Mesenchymal stem cell (in vitro differentiated cells and primary cell): Measurements from ENCODE around the gene NDUFA11.

Source experiments
- DNase-seq: peaks from one replicate; pipeline ENCODE4 v3.0.0-alpha.2; 2013
- H2AFZ ChIP-seq: one replicate; pipeline ENCODE4 v1.6.1; 2013; ENCODE audit warnings: low read depth, mild to moderate bottlenecking, control low read depth, inconsistent platforms, low read length, moderate library complexity
- H2AK5ac ChIP-seq: 2 replicates; pipeline ENCODE4 v1.6.1; 2013; ENCODE audit warnings: low read length, moderate library complexity, mild to moderate bottlenecking, inconsistent platforms; ENCODE audit not compliant: severe bottlenecking
- H2BK120ac ChIP-seq: one replicate; pipeline ENCODE4 v1.6.1; 2013; ENCODE audit warnings: low read depth, mild to moderate bottlenecking, inconsistent platforms, low read length, moderate library complexity
- H2BK12ac ChIP-seq, 2 experiments: one replicate each; pipeline ENCODE4 v1.6.1; 2013; ENCODE audit warnings: inconsistent platforms in 2 of 2, low read length in 2 of 2, mild to moderate bottlenecking in 2 of 2, moderate library complexity in 2 of 2, control low read depth in 1 of 2
- H2BK15ac ChIP-seq: one replicate; pipeline ENCODE4 v1.6.1; 2013; ENCODE audit warnings: mild to moderate bottlenecking, low read depth, inconsistent platforms; ENCODE audit not compliant: poor library complexity, severe bottlenecking
- H2BK5ac ChIP-seq: 2 replicates; pipeline ENCODE4 v1.6.1; 2013; ENCODE audit warnings: low read depth, mild to moderate bottlenecking, low read length, control low read depth, inconsistent platforms; ENCODE audit not compliant: poor library complexity, severe bottlenecking
- H3K14ac ChIP-seq, 2 experiments: one replicate each; pipeline ENCODE4 v1.6.1; 2013; ENCODE audit warnings: inconsistent platforms in 2 of 2, low read length in 2 of 2, control low read depth in 1 of 2, mild to moderate bottlenecking in 1 of 2, moderate library complexity in 1 of 2
- H3K18ac ChIP-seq, 2 experiments: one replicate each; pipeline ENCODE4 v1.6.1; 2013; ENCODE audit warnings: inconsistent platforms in 2 of 2, low read length in 2 of 2, control low read depth in 1 of 2, low read depth in 1 of 2, mild to moderate bottlenecking in 1 of 2
- H3K23ac ChIP-seq, 2 experiments: one replicate each; pipeline ENCODE4 v1.6.1; 2013; ENCODE audit warnings: inconsistent platforms in 2 of 2, low read length in 2 of 2, mild to moderate bottlenecking in 2 of 2, moderate library complexity in 2 of 2, control low read depth in 1 of 2
- H3K27ac ChIP-seq: 2 replicates; pipeline ENCODE4 v1.5.1; 2013; ENCODE audit warnings: mild to moderate bottlenecking, moderate library complexity, low read length, control low read depth, inconsistent platforms; ENCODE audit not compliant: poor library complexity, severe bottlenecking
- H3K27me3 ChIP-seq, 2 experiments: 2 replicates each; pipeline versions ENCODE4 v1.6.1 to v1.7.0; 2013; ENCODE audit warnings: low read length in 2 of 2, mild to moderate bottlenecking in 2 of 2, moderate library complexity in 2 of 2, control low read depth in 1 of 2, inconsistent platforms in 1 of 2; ENCODE audit not compliant: control insufficient read depth in 1 of 2, insufficient read depth in 1 of 2
- H3K36me3 ChIP-seq, 2 experiments: 2 replicates each; pipeline versions ENCODE4 v1.6.1 to v1.7.0; 2013; ENCODE audit warnings: low read length in 2 of 2, control low read depth in 1 of 2, inconsistent platforms in 1 of 2, low read depth in 1 of 2, mild to moderate bottlenecking in 1 of 2; ENCODE audit not compliant: insufficient read depth in 2 of 2, control insufficient read depth in 1 of 2
- H3K4ac ChIP-seq, 2 experiments: one replicate each; pipeline ENCODE4 v1.6.1; 2013; ENCODE audit warnings: inconsistent platforms in 2 of 2, low read length in 2 of 2, mild to moderate bottlenecking in 2 of 2, moderate library complexity in 2 of 2, control low read depth in 1 of 2, low read depth in 1 of 2
- H3K4me1 ChIP-seq: 2 replicates; pipeline ENCODE4 v1.6.1; 2013; ENCODE audit warnings: low read depth, low read length, control low read depth; ENCODE audit not compliant: control insufficient read depth, insufficient read depth
- H3K4me2 ChIP-seq: 2 replicates; pipeline ENCODE4 v1.6.1; 2013; ENCODE audit warnings: low read length, mild to moderate bottlenecking, inconsistent platforms; ENCODE audit not compliant: poor library complexity, severe bottlenecking
- H3K4me3 ChIP-seq, 2 experiments: 2 replicates each; pipeline versions ENCODE4 v1.5.1 to v1.7.0; 2013; ENCODE audit warnings: low read length in 2 of 2, mild to moderate bottlenecking in 2 of 2, control low read depth in 1 of 2, low read depth in 1 of 2; ENCODE audit not compliant: insufficient read depth in 1 of 2
- H3K79me1 ChIP-seq: replicated peaks from 2 replicates; pipeline ENCODE4 v1.6.1; 2013; ENCODE audit warnings: mild to moderate bottlenecking, control low read depth, low read length, inconsistent platforms; ENCODE audit not compliant: poor library complexity, severe bottlenecking
- H3K9ac ChIP-seq: 2 replicates; pipeline ENCODE4 v1.7.0; 2013; ENCODE audit warnings: mild to moderate bottlenecking, low read length, moderate library complexity
- H3K9me3 ChIP-seq: 2 replicates; pipeline ENCODE4 v1.7.0; 2013; ENCODE audit warnings: mild to moderate bottlenecking, low read length; ENCODE audit not compliant: control insufficient read depth
- H4K8ac ChIP-seq: one replicate; pipeline ENCODE4 v1.6.1; 2013; ENCODE audit warnings: inconsistent platforms, mild to moderate bottlenecking, low read length, moderate library complexity
- H4K91ac ChIP-seq: one replicate; pipeline ENCODE4 v1.6.1; 2013; ENCODE audit warnings: mild to moderate bottlenecking, low read length, inconsistent platforms
- WGBS: methylation state at CpG from one replicate; pipeline ENCODE4 v1.1.7; 2013; ENCODE audit warnings: mixed read lengths; 5-methylcytosine and 5-hydroxymethylcytosine counted together

The NDUFA11 gene

DNA sequence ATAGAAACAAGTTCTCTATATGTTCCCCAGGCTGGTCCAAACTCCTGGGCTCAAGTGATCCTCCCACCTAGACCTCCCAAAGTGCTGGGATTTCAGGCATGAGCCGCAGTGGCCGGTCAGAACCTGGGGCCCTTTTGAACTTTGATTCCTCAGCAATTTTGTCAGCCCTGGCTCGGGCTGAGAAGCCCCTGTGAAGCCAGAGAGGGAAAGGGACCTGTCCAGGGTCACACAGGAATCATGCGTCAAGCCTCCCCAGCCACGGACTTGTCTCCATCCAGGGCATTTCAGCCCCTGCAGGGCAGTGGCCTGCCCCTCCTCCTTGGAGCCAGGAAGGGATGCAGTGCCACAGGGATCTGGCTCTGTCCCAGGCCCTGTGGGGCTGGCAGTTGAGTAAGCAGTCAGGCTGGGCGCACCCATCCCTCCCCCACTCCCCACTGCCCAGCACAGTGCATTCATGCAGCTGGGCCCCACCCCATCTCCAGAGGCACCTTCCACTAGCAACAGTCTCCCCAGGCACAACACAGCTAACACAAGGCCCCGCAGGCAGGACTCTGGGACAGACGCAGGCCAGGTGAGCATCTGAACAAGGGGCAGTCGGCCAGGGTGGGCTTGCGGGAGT lies 10.3 kb upstream of the NDUFA11 start, which contains the start of gene CAPS:
CAPS (plus strand) TSS at position 516 of the 619 bp plus-strand sequence. CDS start 153 bp downstream, outside the sequence.
- H2BK5ac ChIP-seq: peak within 1 kb of the TSS; percentile 46
- H3K4me3 ChIP-seq: no peak within 1 kb of the TSS
- WGBS: 90% methylated on average over 10 of the region's 10 CpGs
- no peaks in the 10 kb centered on the region for H3K27me3 ChIP-seq
- H4K91ac ChIP-seq: peak within 1 kb of the TSS; percentile 44
- no peak within 1 kb of the TSS for H3K18ac ChIP-seq
- no peak within 1 kb of the TSS for H3K27ac ChIP-seq
- peaks cover 40 to 75% of the 10 kb centered on the region in 2 experiments for H3K36me3 ChIP-seq
- peak within 1 kb of the TSS; percentile 68 for H3K9ac ChIP-seq
- H3K9me3 ChIP-seq: no peaks in the 10 kb centered on the region
- H3K79me1 ChIP-seq: peaks cover 19% of the 10 kb centered on the region
- H2BK15ac ChIP-seq: no peak within 1 kb of the TSS
- peak within 1 kb of the TSS; percentile 14 for H2AK5ac ChIP-seq
- DNase-seq: no peak
- H4K8ac ChIP-seq: no peak within 1 kb of the TSS
- H2BK120ac ChIP-seq: no peak within 1 kb of the TSS
- peaks cover 19% of the 10 kb centered on the region for H3K4me1 ChIP-seq
- H3K4ac ChIP-seq: no peak within 1 kb of the TSS
- no peak within 1 kb of the TSS for H3K4me2 ChIP-seq
- no peak within 1 kb of the TSS for H3K23ac ChIP-seq
- no peak within 1 kb of the TSS for H2AFZ ChIP-seq
- peak within 1 kb of the TSS in 1 of 2 experiments; percentile 10 for H2BK12ac ChIP-seq
- H3K14ac ChIP-seq: no peak within 1 kb of the TSS

DNA sequence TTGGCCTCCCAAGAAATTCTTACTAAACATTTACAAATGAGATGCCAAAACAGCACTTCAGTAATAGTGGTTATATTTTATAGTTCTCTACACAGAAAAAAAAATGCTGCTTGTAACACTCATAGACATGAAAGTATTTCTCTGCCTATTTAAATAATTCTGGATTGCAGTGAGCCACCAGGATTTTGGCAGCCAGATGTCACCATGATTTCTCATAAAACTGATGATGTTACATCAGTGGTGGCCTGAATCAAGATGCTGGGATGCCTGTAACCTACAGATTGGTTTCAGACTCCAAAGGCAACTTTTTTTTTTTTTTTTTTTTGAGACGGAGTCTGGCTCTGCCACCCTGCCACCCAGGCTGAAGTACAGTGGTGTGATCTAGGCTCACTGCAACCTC lies 7.8 kb upstream of the NDUFA11 start:
- Histone ChIP-seq H4K91ac (no peak overlapping the region), H2BK15ac (no peak overlapping the region), H3K18ac (no peak overlapping the region), H2AK5ac (no peak overlapping the region), H3K4me2 (no peak overlapping the region), H3K36me3 (peaks cover 19 to 54% of the 10 kb centered on the region in 2 experiments), H2BK5ac (no peak overlapping the region), H3K4me1 (peaks cover 20% of the 10 kb centered on the region), H3K27ac (no peak overlapping the region), H4K8ac (no peak overlapping the region), H3K9ac (no peak overlapping the region), H3K4ac (no peak overlapping the region), H3K14ac (no peak overlapping the region), H2AFZ (no peak overlapping the region), H3K23ac (no peak overlapping the region), H3K9me3 (no peaks in the 10 kb centered on the region), H2BK12ac (no peak overlapping the region), H3K27me3 (no peaks in the 10 kb centered on the region), H3K79me1 (peaks cover 14% of the 10 kb centered on the region), H3K4me3 (no peak overlapping the region), H2BK120ac (no peak overlapping the region)
- DNase-seq: no peak
- WGBS: 80% methylated on average over 1 of the region's 1 CpG

DNA sequence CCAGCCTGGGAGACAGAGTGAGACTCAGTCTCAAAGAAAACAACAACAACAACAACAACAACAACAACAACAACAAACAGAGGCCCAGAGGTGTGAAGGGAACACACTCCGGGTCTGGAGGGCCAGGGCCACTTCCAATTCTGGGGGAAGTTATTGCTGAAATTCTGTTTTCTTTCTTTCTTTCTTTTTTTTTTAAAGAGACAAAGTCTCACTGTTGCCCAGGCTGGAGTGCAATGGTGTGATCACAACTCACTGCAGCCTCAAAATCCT lies 7.0 kb upstream of the NDUFA11 start:
- H3K27ac ChIP-seq: no peak overlapping the region
- no peak overlapping the region for H3K4me2 ChIP-seq
- H2AK5ac ChIP-seq: no peak overlapping the region
- H2BK5ac ChIP-seq: no peak overlapping the region
- peaks cover 26% of the 10 kb centered on the region for H3K4me1 ChIP-seq
- H3K18ac ChIP-seq: no peak overlapping the region
- no peak overlapping the region for H2BK120ac ChIP-seq
- no peak overlapping the region for H2AFZ ChIP-seq
- no peak overlapping the region for H3K14ac ChIP-seq
- no peak overlapping the region for H2BK12ac ChIP-seq
- H3K9me3 ChIP-seq: no peaks in the 10 kb centered on the region
- H3K4ac ChIP-seq: no peak overlapping the region
- no CpG with 5 or more reads among the region's 1 CpG for WGBS
- no peak overlapping the region for H3K9ac ChIP-seq
- DNase-seq: no peak
- no peak overlapping the region for H2BK15ac ChIP-seq
- no peak overlapping the region for H3K4me3 ChIP-seq
- H3K23ac ChIP-seq: no peak overlapping the region
- H3K36me3 ChIP-seq: peaks cover 14 to 46% of the 10 kb centered on the region in 2 experiments
- no peaks in the 10 kb centered on the region for H3K27me3 ChIP-seq
- no peak overlapping the region for H4K91ac ChIP-seq
- H3K79me1 ChIP-seq: peaks cover 16% of the 10 kb centered on the region
- H4K8ac ChIP-seq: no peak overlapping the region

DNA sequence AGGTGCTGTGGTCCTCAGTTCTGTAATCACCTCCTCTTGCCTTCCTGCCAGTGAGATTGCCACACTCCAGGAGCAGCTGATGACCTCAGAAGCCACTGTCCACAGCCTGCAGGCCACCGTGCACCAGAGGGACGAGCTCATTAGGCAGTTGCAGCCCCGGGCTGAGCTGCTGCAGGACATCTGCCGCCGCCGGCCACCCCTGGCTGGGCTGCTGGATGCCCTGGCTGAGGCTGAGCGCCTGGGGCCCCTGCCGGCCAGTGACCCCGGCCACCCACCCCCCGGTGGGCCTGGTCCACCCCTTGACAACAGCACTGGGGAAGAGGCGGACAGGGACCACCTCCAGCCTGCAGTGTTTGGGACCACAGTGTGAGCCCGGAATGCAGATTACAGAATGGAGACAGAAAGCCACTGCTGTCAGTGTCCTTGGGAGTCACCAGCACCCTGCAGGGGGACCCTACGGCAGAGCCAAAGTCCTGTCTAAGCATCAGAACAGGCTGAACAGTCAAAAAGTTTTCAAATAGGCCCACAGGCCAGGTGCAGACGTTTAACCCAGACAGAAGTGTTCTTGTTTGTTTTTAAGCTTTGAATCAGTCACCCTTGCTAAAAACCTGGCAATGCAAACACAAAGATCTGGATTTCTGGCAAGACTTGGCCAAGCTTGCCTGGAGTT lies 5.3 kb upstream of the NDUFA11 start:
- H3K27me3 ChIP-seq: no peaks in the 10 kb centered on the region
- H3K36me3 ChIP-seq: peaks cover 14 to 29% of the 10 kb centered on the region in 2 experiments
- no peak overlapping the region for H2BK5ac ChIP-seq

More for the DNA sequence above, 5.3 kb upstream of the NDUFA11 start:
- Histone ChIP-seq H4K91ac (peak overlapping the region; percentile 28), H3K9ac (no peak overlapping the region), H2BK120ac (no peak overlapping the region), H2AFZ (no peak overlapping the region), H3K4me3 (peak overlapping the region in 1 of 2 experiments; percentile 3), H3K23ac (no peak overlapping the region), H3K27ac (no peak overlapping the region), H3K4me1 (peaks cover 14% of the 10 kb centered on the region), H2AK5ac (no peak overlapping the region), H3K4ac (no peak overlapping the region), H4K8ac (peak overlapping the region; percentile 9), H2BK15ac (no peak overlapping the region), H2BK12ac (no peak overlapping the region), H3K4me2 (no peak overlapping the region), H3K79me1 (peaks cover 13% of the 10 kb centered on the region), H3K18ac (no peak overlapping the region), H3K9me3 (no peaks in the 10 kb centered on the region), H3K14ac (peak overlapping the region in 1 of 2 experiments; percentile 12)
- DNase-seq: no peak
- 83% methylated on average over 14 of the region's 14 CpGs for WGBS
